GM13976 (cell line): ENCODE results near the gene MSANTD2.

ENCODE experiments used
- DNase-seq: peaks from one replicate; pipeline ENCODE4 v3.0.0; 2012; ENCODE audit warnings: low spot score
- in situ Hi-C: fragments of 300-500 bp; cut with MboI; formaldehyde crosslinking; loops from one replicate; pipeline ENCODE4 v1.12.0; 2022; ENCODE audit warnings: low sequenced_read_pairs, mixed read lengths, inconsistent platforms; ENCODE audit not compliant: unreplicated experiment
- TF ChIP-seq, protein P1 (sequence below): IDR thresholded peaks from 2 replicates; pipeline ENCODE4 v1.5.1; 2012; ENCODE audit warnings: borderline replicate concordance, mild to moderate bottlenecking; ENCODE audit not compliant: insufficient read depth; ENCODE audit errors: extremely low read depth, missing control alignments, control extremely low read depth

Gene MSANTD2

DNA sequence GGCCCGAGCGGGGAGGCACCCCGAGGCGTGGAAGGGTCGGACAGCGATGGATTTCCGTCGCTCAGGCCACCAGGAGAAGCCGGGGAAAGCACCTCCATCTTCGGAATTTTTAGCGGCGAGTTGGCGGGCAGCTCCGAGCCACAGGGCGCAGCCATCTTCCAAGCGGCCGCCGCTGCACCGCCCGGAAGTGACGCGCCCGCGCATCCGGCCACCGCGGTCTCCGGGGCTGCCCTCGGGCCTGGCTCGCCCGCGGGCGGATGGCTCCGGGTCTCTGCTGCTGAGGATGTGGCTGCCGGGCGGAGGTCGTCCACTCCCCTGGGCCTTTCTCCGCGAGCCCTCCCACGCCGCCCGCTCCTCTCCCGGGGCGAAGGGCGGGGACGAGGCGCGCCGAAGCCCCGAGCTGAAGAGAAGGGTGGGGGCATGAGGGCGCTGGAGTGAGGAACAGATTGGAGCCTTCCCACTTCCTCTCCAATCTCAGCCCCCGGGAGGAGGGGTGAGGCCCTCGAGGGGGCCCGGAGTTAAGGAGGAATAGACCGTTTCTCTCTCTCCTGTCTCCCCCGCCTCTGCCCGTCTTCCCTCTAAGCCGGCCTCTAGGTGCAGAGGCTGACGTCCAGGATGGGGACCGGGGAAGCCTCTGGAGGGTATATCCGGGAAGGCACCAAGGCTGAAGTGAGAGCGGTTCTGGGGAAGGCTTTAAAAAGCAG lies at the start of gene MSANTD2:
TSS of gene MSANTD2 (minus strand) at position 181 of the 704 bp plus-strand sequence. CDS start at position 155, 26 bp downstream.
- peak; percentile 91 for DNase-seq
- TF ChIP-seq, protein P1, sequence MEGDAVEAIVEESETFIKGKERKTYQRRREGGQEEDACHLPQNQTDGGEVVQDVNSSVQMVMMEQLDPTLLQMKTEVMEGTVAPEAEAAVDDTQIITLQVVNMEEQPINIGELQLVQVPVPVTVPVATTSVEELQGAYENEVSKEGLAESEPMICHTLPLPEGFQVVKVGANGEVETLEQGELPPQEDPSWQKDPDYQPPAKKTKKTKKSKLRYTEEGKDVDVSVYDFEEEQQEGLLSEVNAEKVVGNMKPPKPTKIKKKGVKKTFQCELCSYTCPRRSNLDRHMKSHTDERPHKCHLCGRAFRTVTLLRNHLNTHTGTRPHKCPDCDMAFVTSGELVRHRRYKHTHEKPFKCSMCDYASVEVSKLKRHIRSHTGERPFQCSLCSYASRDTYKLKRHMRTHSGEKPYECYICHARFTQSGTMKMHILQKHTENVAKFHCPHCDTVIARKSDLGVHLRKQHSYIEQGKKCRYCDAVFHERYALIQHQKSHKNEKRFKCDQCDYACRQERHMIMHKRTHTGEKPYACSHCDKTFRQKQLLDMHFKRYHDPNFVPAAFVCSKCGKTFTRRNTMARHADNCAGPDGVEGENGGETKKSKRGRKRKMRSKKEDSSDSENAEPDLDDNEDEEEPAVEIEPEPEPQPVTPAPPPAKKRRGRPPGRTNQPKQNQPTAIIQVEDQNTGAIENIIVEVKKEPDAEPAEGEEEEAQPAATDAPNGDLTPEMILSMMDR: no peak
- in situ Hi-C loops: no loop called here

- in situ Hi-C loops: no loop called here
- TF ChIP-seq, protein P1: no peak
- DNase-seq: no peak
Observed at GRCh38 chr11:124846070-124846673, 46.0 kb upstream of the MSANTD2 start.

GRCh38 chr11:124844664-124845079 lies 44.5 kb upstream of the MSANTD2 start:
- DNase-seq: no peak
- TF ChIP-seq, protein P1: no peak
- in situ Hi-C loops: no loop called here

DNA sequence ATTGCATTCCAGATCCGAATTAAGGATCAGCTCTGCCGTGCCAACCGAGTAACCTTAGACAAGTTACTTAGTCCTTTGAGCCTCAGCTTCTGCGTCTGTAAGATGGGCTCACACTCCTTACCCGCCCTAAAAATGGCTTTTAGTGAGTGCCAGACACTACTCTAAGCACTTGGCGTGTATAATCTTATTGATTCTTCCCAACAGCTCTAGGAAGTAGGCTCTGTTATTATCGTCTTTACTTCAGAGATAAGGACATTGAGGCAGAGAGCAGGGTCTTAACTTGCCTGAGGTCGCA lies 43.4 kb upstream of the MSANTD2 start:
- TF ChIP-seq, protein P1: no peak
- in situ Hi-C loops: no loop called here
- DNase-seq: no peak

DNA sequence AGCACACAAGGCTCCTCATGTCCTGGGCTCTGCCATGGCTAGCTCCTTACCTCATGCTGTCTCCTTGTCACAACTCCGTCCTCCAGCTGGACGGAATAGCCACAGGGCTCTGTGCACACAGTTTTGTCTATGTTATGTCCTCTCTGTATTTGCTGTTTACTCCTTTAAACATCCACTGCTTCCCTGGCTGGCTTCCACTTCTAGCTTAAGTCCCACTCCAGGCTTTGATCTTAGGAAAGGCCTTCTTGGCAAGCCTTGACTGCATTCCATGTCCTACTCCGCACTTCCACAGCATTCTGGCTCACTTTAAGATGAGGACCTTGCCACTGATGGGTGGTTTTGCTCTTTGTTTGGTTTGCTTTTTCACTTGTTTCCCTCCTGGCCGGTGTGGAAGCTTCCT lies 42.1 kb upstream of the MSANTD2 start:
- in situ Hi-C loops: no loop called here
- TF ChIP-seq, protein P1: no peak
- DNase-seq: no peak

DNA sequence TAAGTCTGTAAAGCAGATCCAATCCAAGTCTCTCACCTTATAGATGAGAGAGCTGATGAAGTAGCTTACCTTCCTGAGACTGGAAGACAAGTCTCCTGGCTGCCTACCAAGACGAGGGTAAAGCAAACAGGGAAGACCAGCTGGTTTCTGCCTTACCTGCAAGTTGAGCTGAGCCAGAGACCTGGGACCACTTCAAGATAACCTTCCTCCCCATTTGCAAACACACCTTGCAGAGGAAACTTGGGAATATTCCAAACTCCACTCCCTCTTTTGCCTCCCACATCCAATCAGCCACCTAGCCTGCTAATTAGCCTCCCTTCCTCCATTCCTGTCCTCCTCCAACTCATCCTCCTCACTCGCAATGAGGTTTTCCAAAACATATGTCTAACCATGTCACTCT lies 41.6 kb upstream of the MSANTD2 start:
- DNase-seq: no peak
- in situ Hi-C loops: no loop called here
- TF ChIP-seq, protein P1: no peak
